Endothelial cell of umbilical vein (primary cell): Measurements from ENCODE around the gene MAP1LC3B. TPM values are rescaled to one million over a fixed set of nuclear protein-coding genes. Genes with fewer than 3 reads are reported as not detected.

Source experiments
- BruUV-seq: library from RNA; stranded (reverse); fragments of 400-500 nt; replicated peaks from 2 replicates; lab custom pipeline; 2021; lab: Mats Ljungman, UMichigan
- CTCF ChIA-PET: fragments of 300-600, 350-600 bp; sonication (Branson Sonifier 250); formaldehyde crosslinking; loops from one replicate; lab custom pipeline; 2021; ENCODE audit warnings: antibody characterized with exemption, inconsistent platforms; lab: Charles Lee
- POLR2A ChIA-PET: fragments of 300-600, 350-600 bp; sonication (Branson Sonifier 250); formaldehyde crosslinking; loops from one replicate; lab custom pipeline; 2021; ENCODE audit warnings: antibody characterized with exemption, inconsistent platforms; lab: Charles Lee
- DNase-seq: peaks from one replicate; pipeline ENCODE4 v3.0.0-alpha.2; 2011; ENCODE audit warnings: low read depth, low spot score
- FAIRE-seq: peaks from 2 replicates; lab custom pipeline; 2011; peaks lifted over from hg19 to GRCh38; lab: Jason Lieb, UNC
- H2AFZ ChIP-seq: 2 replicates; pipeline ENCODE4 v1.6.0; 2012; ENCODE audit warnings: low read depth, low read length, control low read depth, inconsistent platforms
- H3K27ac ChIP-seq: 2 replicates; pipeline ENCODE4 v1.5.1; 2011; ENCODE audit warnings: low read depth, mild to moderate bottlenecking, control low read depth, low read length, moderate library complexity; ENCODE audit not compliant: insufficient read depth
- H3K27me3 ChIP-seq, 2 experiments: 2 replicates each; pipeline versions ENCODE4 v1.6.0 to v1.6.1; 2011; ENCODE audit warnings: low read length in 2 of 2, mixed read lengths in 1 of 2; ENCODE audit not compliant: control insufficient read depth in 2 of 2, insufficient read depth in 2 of 2
- H3K36me3 ChIP-seq, 2 experiments: 2 replicates in 1 of 2; 3 replicates in 1 of 2; pipeline ENCODE4 v1.5.1; 2011; ENCODE audit warnings: low read length in 2 of 2, mild to moderate bottlenecking in 1 of 2, moderate library complexity in 1 of 2; ENCODE audit not compliant: control insufficient read depth in 2 of 2, insufficient read depth in 2 of 2; ENCODE audit errors: extremely low read depth in 1 of 2
- H3K4me1 ChIP-seq: 3 replicates; pipeline ENCODE4 v1.5.1; 2011; ENCODE audit warnings: mild to moderate bottlenecking, low read length; ENCODE audit not compliant: control insufficient read depth, insufficient read depth; ENCODE audit errors: extremely low read depth
- H3K4me2 ChIP-seq: 2 replicates; pipeline ENCODE4 v1.6.1; 2011; ENCODE audit warnings: low read length, control low read depth, mixed read lengths; ENCODE audit not compliant: insufficient read depth
- H3K4me3 ChIP-seq, 3 experiments: fragments of 200-600 bp in 1 of 3; sonication (generic), shearing (Covaris generic) in 1 of 3; replicated peaks in 1 of 3; 2 replicates each; pipeline ENCODE4 v1.5.1; 2011 to 2016; ENCODE audit warnings: control low read depth in 3 of 3, low read length in 3 of 3, mild to moderate bottlenecking in 2 of 3, inconsistent platforms in 1 of 3, low read depth in 1 of 3, moderate library complexity in 1 of 3; ENCODE audit not compliant: insufficient read depth in 1 of 3
- H3K79me2 ChIP-seq: 2 replicates; pipeline ENCODE4 v1.6.0; 2012; ENCODE audit warnings: low read length, inconsistent platforms; ENCODE audit not compliant: control insufficient read depth, insufficient read depth
- H3K9ac ChIP-seq: replicated peaks from 2 replicates; pipeline ENCODE3; 2011; ENCODE audit warnings: low read length, control low read depth; ENCODE audit not compliant: insufficient read depth; ENCODE audit errors: extremely low read depth
- H3K9me1 ChIP-seq: replicated peaks from 3 replicates; pipeline ENCODE4 v1.6.0; 2011; ENCODE audit warnings: mild to moderate bottlenecking, low read length; ENCODE audit not compliant: control insufficient read depth, insufficient read depth; ENCODE audit errors: extremely low read depth
- H3K9me3 ChIP-seq: replicated peaks from 2 replicates; pipeline ENCODE4 v1.5.1; 2012; ENCODE audit warnings: low read length, inconsistent platforms; ENCODE audit not compliant: control insufficient read depth, insufficient read depth
- H4K20me1 ChIP-seq: replicated peaks from 2 replicates; pipeline ENCODE3; 2011; ENCODE audit warnings: mild to moderate bottlenecking, low read length; ENCODE audit not compliant: control insufficient read depth, insufficient read depth; ENCODE audit errors: extremely low read depth
- CTCF ChIP-seq, 2 donors: IDR thresholded peaks; 1 replicate in 1 of 2; 2 replicates in 1 of 2; pipeline ENCODE4 v1.5.1; 2011; ENCODE audit warnings: low read length in 2 of 2, mild to moderate bottlenecking in 2 of 2, moderate library complexity in 2 of 2, control low read depth in 1 of 2, inconsistent platforms in 1 of 2, low read depth in 1 of 2; ENCODE audit not compliant: insufficient read depth in 1 of 2; ENCODE audit errors: extremely low read depth in 1 of 2
- EZH2 ChIP-seq: IDR thresholded peaks from 2 replicates; pipeline ENCODE4 v1.6.1; 2012; ENCODE audit warnings: borderline replicate concordance, low read depth, mild to moderate bottlenecking, moderate library complexity, low read length, inconsistent platforms; ENCODE audit not compliant: severe bottlenecking
- FOS ChIP-seq: IDR thresholded peaks from 2 replicates; pipeline ENCODE4 v1.6.1; 2011; ENCODE audit warnings: mild to moderate bottlenecking, low read length, moderate library complexity, borderline replicate concordance; ENCODE audit not compliant: insufficient read depth
- GATA2 ChIP-seq: IDR thresholded peaks from 2 replicates; pipeline ENCODE4 v1.7.0; 2011; ENCODE audit warnings: low read depth, mild to moderate bottlenecking, moderate library complexity, mixed read lengths, low read length; ENCODE audit not compliant: insufficient read length, insufficient read depth
- JUN ChIP-seq: IDR thresholded peaks from 2 replicates; pipeline ENCODE4 v1.6.1; 2011; ENCODE audit warnings: borderline replicate concordance, low read depth; ENCODE audit not compliant: insufficient read length, insufficient read depth
- MAX ChIP-seq: IDR thresholded peaks from 2 replicates; pipeline ENCODE4 v1.6.1; 2011; ENCODE audit not compliant: insufficient read depth, insufficient read length
- MYC ChIP-seq: IDR thresholded peaks from one replicate; pipeline ENCODE4 v1.6.1; 2011; ENCODE audit warnings: mild to moderate bottlenecking, low read depth, low read length
- POLR2A ChIP-seq: IDR thresholded peaks from 2 replicates; pipeline ENCODE4 v1.6.1; 2012; ENCODE audit warnings: low read depth, mild to moderate bottlenecking, control low read depth, low read length
- POLR2AphosphoS5 ChIP-seq: IDR thresholded peaks from 2 replicates; pipeline ENCODE4 v1.6.1; 2012; ENCODE audit warnings: low read depth, mild to moderate bottlenecking, control low read depth, low read length, moderate library complexity; ENCODE audit not compliant: insufficient read depth
- dilution Hi-C: fragments of 300-500 bp; cut with MboI; formaldehyde crosslinking; loops from one replicate; pipeline ENCODE4 v1.15.0; 2019; ENCODE audit warnings: low sequenced_read_pairs; ENCODE audit not compliant: extremely low pct_ligation_motif_present
- intact Hi-C: fragments of 100-400 bp; cut with micrococcal nuclease; formaldehyde crosslinking; loops from one replicate; pipeline ENCODE4 v1.10.0; 2022
- polyA plus RNA-seq, 4 experiments: library from polyadenylated mRNA; depleted of rRNA in 3 of 4; stranded (reverse) in 3 of 4; unstranded in 1 of 4; fragments of >200 nt; gene quantifications; 2 replicates each; pipeline versions ENCODE4 v1.2.1 to v1.2.3, GENCODE V29; 2011 to 2012; ENCODE audit warnings: missing spikeins in 1 of 4
- total RNA-seq: library from RNA; stranded (reverse); gene quantifications from 2 replicates; pipeline ENCODE4 v1.2.3, GENCODE V29; 2021

Gene MAP1LC3B
- total and polyA plus RNA-seq, 2 donors (not counting 3 experiments of a cell fraction or from before 2014, with no cell fraction given): 40.7 to 99.9 TPM

GRCh38 chr16:87416826-87417527 lies 24.8 kb downstream of the MAP1LC3B start:
- peaks cover 4 to 41% of the 10 kb centered on the region in 2 experiments for H3K36me3 ChIP-seq
- FAIRE-seq: peak; percentile 79
- dilution Hi-C loops: no loop called here

More at GRCh38 chr16:87416826-87417527, 24.8 kb downstream of the MAP1LC3B start:
- Histone ChIP-seq H3K4me3 (no peak overlapping the region), H3K79me2 (no peaks in the 10 kb centered on the region), H3K4me2 (no peak overlapping the region), H3K4me1 (no peaks in the 10 kb centered on the region), H3K27me3 (no peaks in the 10 kb centered on the region), H3K9me1 (no peaks in the 10 kb centered on the region), H3K9ac (no peak overlapping the region), H2AFZ (no peak overlapping the region), H3K9me3 (no peaks in the 10 kb centered on the region), H3K27ac (no peak overlapping the region), H4K20me1 (no peaks in the 10 kb centered on the region)
- intact Hi-C loops: loop anchor here (1.0 to 5.0 kb wide), 5 partner anchors 40 to 220 kb away; no protein-coding TSS in a partner anchor
- BruUV-seq: no TSS peak
- no peak for TF ChIP-seq FOS
- no peak for TF ChIP-seq POLR2AphosphoS5
- TF ChIP-seq GATA2: peak; percentile 12
- peak; percentile 58 to 59 for TF ChIP-seq CTCF (IDR thresholded peaks at IDR 0.05; ENCODE audit: extremely low read depth in 1 of 2, insufficient read depth in 1 of 2, low read depth in 1 of 2, low read length in 2 of 2)
- TF ChIP-seq MAX: no peak
- no peak for TF ChIP-seq EZH2
- TF ChIP-seq JUN: no peak
- no peak for TF ChIP-seq POLR2A
- no peak for TF ChIP-seq MYC
- CTCF ChIA-PET: interaction anchor here (0.7 to 2.8 kb wide), 37 partner anchors 9 to 455 kb away, joined by 3 to 54 read pairs (median 5); no protein-coding TSS in a partner anchor
- POLR2A ChIA-PET: interaction anchor here (0.6 kb wide), 1 partner anchor 53 kb away, joined by 3 read pairs; no protein-coding TSS in a partner anchor
- peak; percentile 61 for DNase-seq
